GM18502 (cell line): ENCODE results near the gene RNF113A.
A peak's percentile ranks its signal among the peaks of the same experiment; 100 is the strongest.
"Not testable (repeated sequence)": the region's sequence is repeated elsewhere in the genome, so short reads cannot be mapped to it uniquely, and the experiment has no call there.

Experiments
- ATAC-seq: cut with Tn5 transposase; IDR thresholded peaks from one replicate; pipeline ENCODE4 v1.9.1; 2021; ENCODE audit warnings: mild to moderate bottlenecking; ENCODE audit not compliant: unreplicated experiment, poor library complexity

The RNF113A gene

DNA sequence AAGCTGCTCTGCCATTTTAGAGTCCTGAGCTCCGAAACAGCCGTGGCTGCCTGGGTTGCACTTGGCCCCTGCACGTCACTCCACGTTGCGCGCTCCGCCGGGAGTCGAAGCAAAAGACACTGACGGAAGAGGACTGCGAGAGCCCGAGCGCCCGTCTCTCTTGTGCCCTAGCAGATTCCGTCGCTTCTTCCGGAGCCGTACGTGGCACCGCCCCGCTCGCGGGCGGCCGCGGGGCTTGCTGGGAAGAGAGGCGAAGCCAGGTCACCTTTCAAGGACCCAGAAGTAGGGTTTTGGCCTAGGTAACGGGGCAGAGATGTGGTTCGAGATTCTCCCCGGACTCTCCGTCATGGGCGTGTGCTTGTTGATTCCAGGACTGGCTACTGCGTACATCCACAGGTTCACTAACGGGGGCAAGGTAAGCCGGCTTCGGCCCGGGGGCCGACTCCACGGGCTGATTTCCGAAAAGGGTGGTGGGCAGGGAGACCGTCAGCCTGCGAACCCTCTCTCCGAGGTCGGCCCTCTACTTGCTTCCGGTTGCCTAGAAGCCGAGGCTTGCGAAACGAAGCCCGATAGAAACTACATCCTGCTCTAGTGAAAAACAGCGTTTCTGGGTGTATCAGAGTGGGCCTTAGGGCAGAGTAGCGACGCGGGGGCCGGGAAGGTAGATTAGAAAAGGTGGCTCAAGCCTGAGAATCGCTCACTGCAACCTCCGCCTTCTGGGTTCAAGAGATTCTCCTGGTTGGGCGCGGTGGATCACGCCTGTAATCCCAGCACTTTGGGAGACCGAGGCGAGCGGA lies at the start of gene RNF113A, which contains the start of gene NDUFA1:
Gene RNF113A (minus strand): TSS at position 135 of the 797 bp plus-strand sequence. CDS start 120 bp downstream, at position 15.
Gene NDUFA1 (plus strand): TSS at position 234 of the 797 bp plus-strand sequence. CDS start 80 bp downstream, at position 314.
- peak; percentile 90 for ATAC-seq

- no peak for ATAC-seq
Observed at GRCh38 chrX:119919835-119920585, 48.5 kb upstream of the RNF113A start.

- no peak for ATAC-seq
Observed at GRCh38 chrX:119917877-119918276, 46.3 kb upstream of the RNF113A start.

DNA sequence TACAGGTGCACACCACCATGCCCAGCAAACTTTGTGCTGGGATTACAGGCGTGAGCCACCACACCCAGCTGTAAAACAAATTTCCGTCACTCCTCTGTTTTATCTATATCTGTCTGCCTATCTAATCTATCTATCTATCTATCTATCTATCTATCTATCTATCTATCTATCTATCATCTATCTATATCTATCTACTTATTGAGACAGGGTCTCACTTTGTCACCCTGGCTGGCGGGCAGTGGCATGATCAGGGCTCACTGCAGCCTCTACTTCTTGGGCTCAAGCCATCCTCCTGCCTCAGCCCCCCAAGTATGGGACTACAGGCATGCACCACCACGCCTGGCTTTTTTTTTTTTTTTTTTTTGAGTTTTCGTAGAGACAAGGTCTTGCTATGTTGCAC lies 44.8 kb upstream of the RNF113A start:
- no peak for ATAC-seq

DNA sequence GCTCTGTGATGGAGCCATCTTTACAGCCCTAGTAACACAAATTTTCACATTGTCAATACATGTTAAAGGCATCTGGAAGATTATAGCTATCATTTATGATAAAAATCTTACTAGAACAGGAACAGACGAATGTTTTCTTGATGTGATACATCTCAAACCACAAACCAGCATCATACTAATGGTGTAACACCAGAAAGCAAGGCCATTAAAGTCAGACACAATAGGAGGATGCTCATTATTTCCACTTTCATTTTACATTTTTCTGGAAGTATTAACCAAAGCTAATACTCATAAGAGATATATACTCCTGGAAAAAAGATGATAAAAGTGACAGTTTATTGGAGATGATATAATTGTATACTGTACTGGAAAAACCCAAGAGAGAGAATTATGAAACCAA lies 29.4 kb upstream of the RNF113A start:
- ATAC-seq: no peak

- no peak for ATAC-seq
Observed at GRCh38 chrX:119899125-119899524, 27.6 kb upstream of the RNF113A start.

DNA sequence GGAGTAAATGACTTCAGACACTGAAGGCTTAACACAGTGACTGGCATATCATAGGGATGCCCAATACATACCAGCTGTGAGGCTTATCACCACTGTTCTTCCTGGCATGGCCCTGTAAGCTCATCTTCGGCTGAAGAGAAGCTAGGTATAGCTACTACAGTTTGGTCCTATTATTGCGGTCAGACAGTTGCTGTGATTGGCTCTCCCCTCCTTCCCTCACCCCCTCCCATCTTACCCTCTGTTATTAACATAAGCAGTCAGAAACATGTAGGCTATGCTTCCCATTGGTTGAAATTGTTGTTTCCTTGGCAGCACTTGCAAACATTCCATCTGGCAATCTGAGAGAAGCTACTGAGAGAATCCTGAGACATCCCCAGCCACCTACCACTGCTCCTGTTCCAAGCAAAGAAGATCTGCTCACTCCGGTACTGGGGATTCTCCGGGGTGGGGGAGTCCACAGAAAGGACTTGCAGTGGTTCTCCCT lies 24.4 kb upstream of the RNF113A start, which contains the start of gene AKAP14:
Gene AKAP14 (plus strand): TSS at position 51 of the 484 bp plus-strand sequence. CDS start 7,331 bp downstream, outside the sequence.
- ATAC-seq: no peak

- not testable (repeated sequence) for ATAC-seq
Observed at GRCh38 chrX:119891961-119892692, 20.6 kb upstream of the RNF113A start.

GRCh38 chrX:119890626-119891025 lies 19.1 kb upstream of the RNF113A start:
- not testable (repeated sequence) for ATAC-seq

DNA sequence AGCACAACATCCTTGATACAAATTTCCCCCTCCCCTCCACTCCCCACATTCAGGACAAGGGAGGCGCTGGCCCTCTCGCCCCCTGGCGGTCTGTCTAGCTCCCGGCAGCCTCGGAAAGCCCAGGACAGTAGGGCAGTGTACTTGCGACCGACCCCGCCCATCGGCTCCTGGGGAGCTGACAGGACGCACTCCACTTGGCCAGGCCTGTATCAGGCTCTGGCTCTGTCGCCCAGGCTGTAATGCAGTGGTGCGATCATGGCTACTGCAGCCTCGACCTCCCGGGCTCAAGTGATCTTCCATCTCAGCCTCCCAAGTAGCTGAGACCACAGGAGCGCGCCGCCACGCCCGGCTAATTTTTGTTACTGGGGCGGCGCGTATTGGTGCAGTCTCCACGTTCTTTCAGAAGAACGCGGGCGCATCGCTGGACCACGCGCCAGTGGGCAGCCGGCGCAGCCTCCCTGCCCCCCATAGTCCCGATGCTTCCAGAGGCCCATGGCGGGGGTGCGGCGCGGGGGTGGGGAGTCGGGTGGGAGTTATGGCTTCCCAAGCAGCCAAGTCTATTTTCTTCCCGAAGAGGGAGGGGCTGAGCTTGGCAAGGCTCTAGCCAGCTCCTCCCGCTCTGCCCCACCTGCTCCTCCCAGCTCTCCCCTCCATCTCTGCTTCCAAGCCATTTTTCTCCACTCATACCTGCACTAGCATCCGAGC lies 16.3 kb upstream of the RNF113A start:
- peak; percentile 96 for ATAC-seq

GRCh38 chrX:119885554-119886428 lies 14.3 kb upstream of the RNF113A start:
- ATAC-seq: no peak

DNA sequence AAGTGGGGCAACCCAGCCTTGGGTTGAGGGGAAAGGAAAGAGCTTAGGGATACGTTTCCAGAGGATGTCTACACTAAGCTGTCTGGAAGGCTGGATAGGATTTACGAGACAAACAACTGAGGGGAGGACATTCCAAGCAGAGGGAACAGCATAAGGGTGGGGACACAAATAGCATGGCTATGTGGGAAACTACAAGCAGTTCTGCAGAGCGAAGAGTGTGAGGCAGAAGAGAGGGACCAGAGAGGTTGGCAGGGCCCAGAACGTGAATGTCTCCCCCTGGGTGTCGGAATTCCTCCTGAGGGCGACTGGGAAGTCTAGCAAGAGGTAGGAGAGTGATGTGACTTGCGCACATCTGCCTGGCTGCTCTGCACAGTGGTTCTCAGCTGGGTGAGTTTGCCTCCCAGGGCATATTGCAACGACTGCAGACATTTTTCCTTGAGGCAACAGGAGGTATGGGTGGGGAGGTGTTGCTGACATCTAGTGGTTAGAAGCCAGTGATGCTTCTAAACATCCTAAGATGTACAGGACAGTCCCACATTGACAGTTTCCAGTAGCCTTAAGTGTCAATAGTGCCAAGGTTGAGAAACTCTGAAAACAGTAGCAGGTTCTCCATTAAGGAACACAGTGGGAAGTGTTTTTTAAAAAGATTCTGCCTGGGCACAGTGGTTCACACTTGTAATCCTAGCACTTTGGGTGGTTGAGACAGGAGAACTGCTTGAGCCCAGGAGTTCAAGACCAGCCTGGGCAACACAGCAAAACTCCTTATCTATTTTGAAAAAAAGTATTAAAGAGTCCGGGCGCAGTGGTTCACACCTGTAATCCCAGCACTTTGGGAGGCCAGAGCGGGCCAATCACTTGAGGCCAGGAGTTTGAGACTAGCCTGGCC lies 9.3 kb upstream of the RNF113A start:
- ATAC-seq: peak; percentile 90

DNA sequence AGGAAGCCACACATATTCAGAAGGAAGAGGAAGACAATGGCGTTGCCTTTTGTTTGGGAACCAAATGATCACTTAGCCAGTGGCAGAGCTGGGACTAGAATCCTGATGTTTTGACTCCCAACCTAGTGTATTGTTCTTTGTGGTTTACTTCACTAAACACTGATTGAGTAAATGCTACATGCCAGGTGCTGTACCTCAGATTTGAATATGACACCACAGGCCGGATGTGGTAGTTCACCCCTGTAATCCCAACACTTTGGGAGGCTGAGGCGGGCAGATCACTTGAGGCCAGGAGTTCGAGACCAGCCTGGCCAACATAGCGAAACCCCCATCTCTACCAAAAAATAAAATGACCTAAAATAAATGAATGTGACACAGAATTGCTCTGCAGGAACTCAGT lies 8.5 kb upstream of the RNF113A start:
- ATAC-seq: no peak

DNA sequence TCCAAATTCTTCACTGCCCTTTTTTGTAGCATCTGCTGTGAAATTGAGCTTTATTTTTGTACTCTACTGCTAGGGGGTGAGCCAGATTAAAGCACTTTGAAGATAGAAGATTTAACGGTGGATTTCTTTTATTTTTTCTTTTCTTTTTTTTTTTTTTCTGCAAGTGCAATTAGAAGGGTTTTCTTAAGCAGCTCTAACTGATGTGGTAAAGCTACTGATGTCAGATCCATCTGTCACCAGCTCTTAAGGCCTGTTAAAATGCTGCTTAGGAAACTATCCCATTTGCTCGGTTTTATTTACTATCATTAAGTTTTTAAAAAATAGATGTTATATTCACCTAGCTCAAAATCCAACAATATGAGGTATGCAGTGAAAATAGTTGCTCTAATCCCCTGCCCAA lies 7.2 kb upstream of the RNF113A start:
- no peak for ATAC-seq

- ATAC-seq: peak; percentile 41
Observed at GRCh38 chrX:119871245-119871598, 311 bp downstream of the RNF113A start.

GRCh38 chrX:119870626-119871131 lies 854 bp downstream of the RNF113A start:
- ATAC-seq: peak; percentile 26

DNA sequence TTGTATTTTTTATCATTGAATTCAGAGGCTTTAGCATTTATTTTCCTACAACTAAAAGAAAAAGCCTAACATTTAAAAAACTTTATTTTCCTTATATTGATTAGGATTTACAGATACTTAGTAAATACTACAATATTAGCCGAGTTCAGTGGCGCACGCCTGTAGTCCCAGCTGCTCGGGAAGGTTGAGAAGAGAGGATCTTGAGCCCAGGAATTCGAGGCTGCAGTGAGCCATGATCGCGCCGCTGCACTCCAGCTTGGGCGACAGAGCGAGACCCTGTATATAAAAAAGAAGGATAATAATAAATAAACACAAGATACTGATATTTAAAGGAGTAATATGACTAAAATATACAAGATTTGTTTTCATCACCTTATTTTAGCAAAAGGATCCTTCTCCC lies 18.1 kb downstream of the RNF113A start:
- ATAC-seq: no peak
